GM23338 (cell line): ENCODE measurements around the gene MCM9. TPM values are rescaled to one million over a fixed set of nuclear protein-coding genes. Genes with fewer than 3 reads are reported as not detected.

Experiments
- ATAC-seq: fragments of 200-7000 bp; cut with Tn5 transposase; 3 replicates; pipeline ENCODE4 v1.9.1; 2020
- DNase-seq: peaks from one replicate; pipeline ENCODE4 v3.0.0-alpha.2; 2015; ENCODE audit warnings: low spot score
- H2AFZ ChIP-seq: fragments of 200-600 bp; sonication (generic); 2 replicates; pipeline ENCODE4 v1.8.0; 2016; ENCODE audit warnings: antibody characterized with exemption, mild to moderate bottlenecking, moderate library complexity
- H3F3A ChIP-seq: fragments of 200-600 bp; sonication (generic); replicated peaks from 2 replicates; pipeline ENCODE4 v1.8.0; 2017; ENCODE audit warnings: antibody characterized with exemption, mixed run types, low read depth
- H3K27ac ChIP-seq: fragments of 200-600 bp; sonication (generic); 2 replicates; pipeline ENCODE4 v1.6.1; 2016; ENCODE audit warnings: low read depth
- H3K27me3 ChIP-seq: fragments of 200-600 bp; sonication (generic); 2 replicates; pipeline ENCODE4 v1.8.0; 2016; ENCODE audit warnings: mild to moderate bottlenecking, mixed run types, moderate library complexity; ENCODE audit not compliant: insufficient read depth
- H3K36me3 ChIP-seq: fragments of 200-600 bp; sonication (generic); 2 replicates; pipeline ENCODE4 v1.8.0; 2016; ENCODE audit warnings: mild to moderate bottlenecking; ENCODE audit not compliant: insufficient read depth
- H3K4me1 ChIP-seq: fragments of 200-600 bp; sonication (generic); 2 replicates; pipeline ENCODE4 v1.8.0; 2016; ENCODE audit warnings: mild to moderate bottlenecking, moderate library complexity; ENCODE audit not compliant: insufficient read depth
- H3K4me2 ChIP-seq: fragments of 200-600 bp; sonication (generic); 2 replicates; pipeline ENCODE4 v1.7.1; 2017; ENCODE audit warnings: mixed run types
- H3K4me3 ChIP-seq: fragments of 200-600 bp; sonication (generic); 2 replicates; pipeline ENCODE4 v1.6.1; 2016; ENCODE audit warnings: mixed run types
- H3K79me2 ChIP-seq: fragments of 200-600 bp; sonication (generic); replicated peaks from 2 replicates; pipeline ENCODE4 v1.8.0; 2017; ENCODE audit warnings: mild to moderate bottlenecking; ENCODE audit not compliant: insufficient read depth
- H3K9me2 ChIP-seq: fragments of 200-600 bp; sonication (generic); 2 replicates; pipeline ENCODE4 v1.8.0; 2017; ENCODE audit not compliant: insufficient read depth
- H4K20me1 ChIP-seq: fragments of 200-600 bp; sonication (generic); replicated peaks from 2 replicates; pipeline ENCODE4 v1.8.0; 2017; ENCODE audit warnings: mild to moderate bottlenecking; ENCODE audit not compliant: insufficient read depth
- H3K27ac Mint-ChIP-seq: 2 replicates; pipeline ENCODE4 v1.8.0; 2020; ENCODE audit warnings: inconsistent platforms, mild to moderate bottlenecking, moderate library complexity, mixed read lengths
- H3K27me3 Mint-ChIP-seq: 3 replicates; pipeline ENCODE4 v1.8.0; 2022; ENCODE audit warnings: low read depth, mild to moderate bottlenecking, moderate library complexity, mixed read lengths, inconsistent platforms; ENCODE audit not compliant: insufficient read depth, poor library complexity
- H3K36me3 Mint-ChIP-seq: 3 replicates; pipeline ENCODE4 v1.8.0; 2021; ENCODE audit warnings: low read depth, mild to moderate bottlenecking, inconsistent platforms, moderate library complexity, mixed read lengths
- H3K4me1 Mint-ChIP-seq: 3 replicates; pipeline ENCODE4 v1.8.0; 2020; ENCODE audit warnings: mild to moderate bottlenecking, inconsistent platforms, mixed read lengths
- H3K4me3 Mint-ChIP-seq: 3 replicates; pipeline ENCODE4 v1.8.0; 2021; ENCODE audit warnings: moderate library complexity, mild to moderate bottlenecking, inconsistent platforms, mixed read lengths
- H3K9me3 Mint-ChIP-seq: 3 replicates; pipeline ENCODE4 v1.8.0; 2020; ENCODE audit warnings: moderate library complexity, mild to moderate bottlenecking, inconsistent platforms, mixed read lengths
- CREB1 ChIP-seq: fragments of 250-450 bp; sonication (Bioruptor Pico); IDR thresholded peaks from 2 replicates; pipeline ENCODE4 v1.5.0; 2020; ENCODE audit warnings: low read depth, mild to moderate bottlenecking, moderate library complexity
- CTCF ChIP-seq, 2 experiments: fragments of 200-600 bp in 1 of 2; sonication (generic) in 1 of 2; conservative IDR thresholded peaks; 2 replicates each; pipeline versions ENCODE4 v1.5.1 to v1.6.1; 2016 to 2017; ENCODE audit warnings: antibody characterized with exemption in 2 of 2, low read depth in 2 of 2, mild to moderate bottlenecking in 2 of 2, moderate library complexity in 1 of 2
- EZH2 ChIP-seq: fragments of 200-600 bp; sonication (generic); IDR thresholded peaks from one replicate; pipeline ENCODE4 v1.8.0; 2017; ENCODE audit warnings: antibody characterized with exemption, mild to moderate bottlenecking, low read depth; ENCODE audit not compliant: unreplicated experiment
- EZH2phosphoT487 ChIP-seq: fragments of 200-600 bp; sonication (generic); IDR thresholded peaks from one replicate; pipeline ENCODE4 v1.8.1; 2018; ENCODE audit warnings: antibody characterized with exemption; ENCODE audit not compliant: unreplicated experiment
- REST ChIP-seq: IDR thresholded peaks from one replicate; pipeline ENCODE4 v1.6.1; 2018; ENCODE audit warnings: antibody characterized with exemption; ENCODE audit not compliant: unreplicated experiment
- STAT1 ChIP-seq: IDR thresholded peaks from one replicate; pipeline ENCODE4 v1.6.1; 2016; ENCODE audit warnings: antibody characterized with exemption; ENCODE audit not compliant: unreplicated experiment
- ZNF114 ChIP-seq: fragments of 250-450 bp; sonication (Bioruptor Pico); IDR thresholded peaks from 2 replicates; pipeline ENCODE4 v1.5.0; 2020; ENCODE audit warnings: mild to moderate bottlenecking, moderate library complexity
- ZNF331 ChIP-seq: fragments of 250-450 bp; sonication (Bioruptor Pico); IDR thresholded peaks from 2 replicates; pipeline ENCODE4 v1.5.0; 2020; ENCODE audit warnings: low read depth, mild to moderate bottlenecking, moderate library complexity
- polyA plus RNA-seq: library from polyadenylated mRNA; unstranded; fragments of >200 nt; fragmentation: Nextera tagmentation; extraction: Ambion mirVana; gene quantifications from 2 replicates; pipeline ENCODE4 v1.2.1, GENCODE V29; 2016
- total RNA-seq: library from RNA; depleted of rRNA; stranded (reverse); fragments of >200 nt; shearing (Covaris generic); gene quantifications from 2 replicates; pipeline ENCODE4 v1.2.3, GENCODE V29; 2014
- TF ChIP-seq, protein P1 (sequence below): IDR thresholded peaks from 2 replicates; pipeline ENCODE4 v1.6.1; 2016; ENCODE audit warnings: antibody characterized with exemption

Gene MCM9
- total and polyA plus RNA-seq, 2 experiments from 2014 or later = 14.9 to 16.6 TPM

- no peak for TF ChIP-seq ZNF114 (CRISPR knock-in tag)
- TF ChIP-seq CTCF (conservative IDR thresholded peaks at IDR 0.05; ENCODE audit: low read depth in 2 of 2) = peak in 1 of 2 experiments; percentile 41; a peak in 2 of 4 replicates
- H3K4me3 Mint-ChIP-seq = no peak overlapping the region
- H3K36me3 ChIP-seq = no peaks in the 10 kb centered on the region
These were observed 28.0 kb upstream of the MCM9 start for GRCh38 chr6:118963003-118963402.

DNA sequence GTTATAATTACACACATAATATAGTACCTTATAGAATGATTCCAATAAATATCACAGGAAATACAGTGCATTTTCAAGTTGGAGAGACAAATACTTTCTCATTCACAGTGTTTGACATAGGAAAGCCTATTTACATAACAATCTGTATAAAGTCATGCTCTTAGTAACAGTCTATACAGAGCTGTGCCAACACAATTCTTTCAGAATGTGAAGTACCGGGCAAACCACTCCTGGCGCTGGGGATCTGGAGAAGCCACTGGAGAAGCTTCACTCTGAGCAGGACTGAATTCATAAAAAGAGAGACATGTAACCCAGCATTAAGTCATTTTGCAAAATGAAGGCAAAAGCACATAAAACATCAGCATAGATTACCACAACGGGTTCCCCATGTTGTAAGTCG is 24.9 kb upstream of the MCM9 start:
- ATAC-seq (0 out of 3 replicates have a peak, but pooled peaks have one; percentile 25), DNase-seq (no peak)
- Histone ChIP-seq H4K20me1 (no peaks in the 10 kb centered on the region), H3K27ac (no peak overlapping the region), H3K9me2 (no peaks in the 10 kb centered on the region), H3K79me2 (no peaks in the 10 kb centered on the region; the same call in 1 of the 2 replicates), H3K4me3 (no peak overlapping the region), H2AFZ (no peak overlapping the region), H3K4me2 (no peak overlapping the region), H3K4me1 (no peaks in the 10 kb centered on the region), H3F3A (no peaks in the 10 kb centered on the region), H3K36me3 (no peaks in the 10 kb centered on the region), H3K27me3 (no peaks in the 10 kb centered on the region)
- H3K27me3 Mint-ChIP-seq = no peaks in the 10 kb centered on the region
- H3K4me3 Mint-ChIP-seq = no peak overlapping the region
- TF ChIP-seq, protein P1, sequence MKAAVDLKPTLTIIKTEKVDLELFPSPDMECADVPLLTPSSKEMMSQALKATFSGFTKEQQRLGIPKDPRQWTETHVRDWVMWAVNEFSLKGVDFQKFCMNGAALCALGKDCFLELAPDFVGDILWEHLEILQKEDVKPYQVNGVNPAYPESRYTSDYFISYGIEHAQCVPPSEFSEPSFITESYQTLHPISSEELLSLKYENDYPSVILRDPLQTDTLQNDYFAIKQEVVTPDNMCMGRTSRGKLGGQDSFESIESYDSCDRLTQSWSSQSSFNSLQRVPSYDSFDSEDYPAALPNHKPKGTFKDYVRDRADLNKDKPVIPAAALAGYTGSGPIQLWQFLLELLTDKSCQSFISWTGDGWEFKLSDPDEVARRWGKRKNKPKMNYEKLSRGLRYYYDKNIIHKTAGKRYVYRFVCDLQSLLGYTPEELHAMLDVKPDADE = no peak
- TF ChIP-seq ZNF331 (CRISPR knock-in tag) (no peak), EZH2phosphoT487 (no peak), CREB1 (no peak), EZH2 (no peak)
- no peak overlapping the region for H3K27ac Mint-ChIP-seq
- H3K36me3 Mint-ChIP-seq = no peaks in the 10 kb centered on the region
- no peaks in the 10 kb centered on the region for H3K9me3 Mint-ChIP-seq
- peaks cover 11% of the 10 kb centered on the region; the same call in 2 of the 3 replicates for H3K4me1 Mint-ChIP-seq

More at GRCh38 chr6:118963003-118963402, 28.0 kb upstream of the MCM9 start:
- Histone ChIP-seq H2AFZ (no peak overlapping the region), H3K27ac (no peak overlapping the region), H3K4me3 (no peak overlapping the region), H3K4me2 (no peak overlapping the region), H4K20me1 (no peaks in the 10 kb centered on the region), H3K9me2 (no peaks in the 10 kb centered on the region), H3K27me3 (no peaks in the 10 kb centered on the region), H3F3A (no peaks in the 10 kb centered on the region), H3K79me2 (no peaks in the 10 kb centered on the region), H3K4me1 (no peaks in the 10 kb centered on the region)
- no peak overlapping the region for H3K27ac Mint-ChIP-seq
- no peaks in the 10 kb centered on the region for H3K36me3 Mint-ChIP-seq
- H3K27me3 Mint-ChIP-seq = no peaks in the 10 kb centered on the region
- no peak for ATAC-seq
- no peak for DNase-seq
- H3K4me1 Mint-ChIP-seq = peaks cover 11% of the 10 kb centered on the region; the same call in 2 of the 3 replicates
- H3K9me3 Mint-ChIP-seq = no peaks in the 10 kb centered on the region

- Mint-ChIP-seq H3K27ac (no peak overlapping the region), H3K27me3 (no peaks in the 10 kb centered on the region), H3K9me3 (peaks cover 11% of the 10 kb centered on the region; the same call in 2 of the 3 replicates), H3K4me3 (no peak overlapping the region), H3K36me3 (no peaks in the 10 kb centered on the region), H3K4me1 (no peaks in the 10 kb centered on the region)
- H4K20me1 ChIP-seq = no peaks in the 10 kb centered on the region
- H3K4me3 ChIP-seq = no peak overlapping the region
- no peaks in the 10 kb centered on the region; the same call in 1 of the 2 replicates for H3K79me2 ChIP-seq
- DNase-seq = no peak
- no peaks in the 10 kb centered on the region for H3K9me2 ChIP-seq
- no peak overlapping the region for H3K4me2 ChIP-seq
- no peaks in the 10 kb centered on the region for H3K27me3 ChIP-seq
- no peaks in the 10 kb centered on the region for H3F3A ChIP-seq
- H3K27ac ChIP-seq = no peak overlapping the region
- H2AFZ ChIP-seq = no peak overlapping the region
- no peaks in the 10 kb centered on the region for H3K4me1 ChIP-seq
- ATAC-seq = no peak
- no peaks in the 10 kb centered on the region for H3K36me3 ChIP-seq
- no peak for TF ChIP-seq STAT1
- no peak for TF ChIP-seq CTCF (conservative IDR thresholded peaks at IDR 0.05; ENCODE audit: low read depth in 2 of 2)
- no peak for TF ChIP-seq EZH2
- TF ChIP-seq ZNF114 (CRISPR knock-in tag) = no peak
- TF ChIP-seq CREB1 = no peak
- TF ChIP-seq REST = no peak
- no peak for TF ChIP-seq EZH2phosphoT487
- TF ChIP-seq ZNF331 (CRISPR knock-in tag) = no peak
These were observed 18.4 kb upstream of the MCM9 start for GRCh38 chr6:118953391-118953790.
